CD4-positive, alpha-beta T cell treated with Interferon gamma for 1 hour (primary cell): ENCODE measurements around the gene DYRK1B.
"Not testable (repeated sequence)": the region's sequence is repeated elsewhere in the genome, so short reads cannot be mapped to it uniquely, and the experiment has no call there.

Experiments used
- DNase-seq: peaks from one replicate; pipeline ENCODE4 v3.0.0-alpha.2; 2020

Gene DYRK1B

GRCh38 chr19:39829702-39830275, 4.2 kb downstream of the DYRK1B start:
- no peak for DNase-seq

- DNase-seq: no peak
Measured at GRCh38 chr19:39828654-39829032, 5.3 kb downstream of the DYRK1B start.

GRCh38 chr19:39828015-39828653, 5.8 kb downstream of the DYRK1B start:
- DNase-seq: peak; percentile 26

GRCh38 chr19:39827216-39827615, 6.7 kb downstream of the DYRK1B start:
- no peak for DNase-seq

- DNase-seq: no peak
Measured at GRCh38 chr19:39826311-39826945, 7.5 kb downstream of the DYRK1B start.

GRCh38 chr19:39825531-39826076, 8.4 kb downstream of the DYRK1B start:
- DNase-seq: no peak

GRCh38 chr19:39825093-39825463, 8.9 kb downstream of the DYRK1B start:
- DNase-seq: no peak

- DNase-seq: peak; percentile 89
Measured at GRCh38 chr19:39824143-39825092, 9.5 kb downstream of the DYRK1B start.

- DNase-seq: no peak
Measured at GRCh38 chr19:39823686-39824085, 10.3 kb downstream of the DYRK1B start.

- DNase-seq: no peak
Measured at GRCh38 chr19:39820696-39821095, 13.3 kb downstream of the DYRK1B start.

GRCh38 chr19:39819786-39820185, 14.2 kb downstream of the DYRK1B start:
- no peak for DNase-seq

GRCh38 chr19:39818626-39819097, 15.3 kb downstream of the DYRK1B start:
- no peak for DNase-seq

GRCh38 chr19:39817888-39818561, 15.9 kb downstream of the DYRK1B start:
- no peak for DNase-seq

- DNase-seq: no peak
Measured at GRCh38 chr19:39816287-39817048, 17.5 kb downstream of the DYRK1B start.

- no peak for DNase-seq
Measured at GRCh38 chr19:39814595-39814994, 19.4 kb downstream of the DYRK1B start.

- DNase-seq: not testable (repeated sequence)
Measured at GRCh38 chr19:39814111-39814510, 19.9 kb downstream of the DYRK1B start.

GRCh38 chr19:39813264-39813993, 20.5 kb downstream of the DYRK1B start:
- no peak for DNase-seq

- no peak for DNase-seq
Measured at GRCh38 chr19:39811064-39811463, 22.9 kb downstream of the DYRK1B start.

GRCh38 chr19:39810424-39810823, 23.5 kb downstream of the DYRK1B start:
- no peak for DNase-seq

- no peak for DNase-seq
Measured at GRCh38 chr19:39809368-39809767, 24.6 kb downstream of the DYRK1B start.

- not testable (repeated sequence) for DNase-seq
Measured at GRCh38 chr19:39808688-39809087, 25.3 kb downstream of the DYRK1B start.
